ENCODE results near the gene SUMO2. TPM values are rescaled to one million over a fixed set of nuclear protein-coding genes. Genes with fewer than 3 reads are reported as not detected.

Gene SUMO2
- total and polyA plus RNA-seq, 2 experiments from 2014 or later, result 139 to 890 TPM

- H3K4me1 Mint-ChIP-seq, result no peaks in the 10 kb centered on the region
- H3K36me3 Mint-ChIP-seq (ENCODE audit: low read depth), result peaks cover 44% of the 10 kb centered on the region
- no peak overlapping the region for H3K27ac Mint-ChIP-seq
- no peaks in the 10 kb centered on the region for H3K9me3 Mint-ChIP-seq
- Histone ChIP-seq H3K4me2 (no peak overlapping the region), H3K27me3 (ENCODE audit: insufficient read depth) (no peaks in the 10 kb centered on the region), H3K79me2 (replicated peaks; ENCODE audit: insufficient read depth) (0 out of 2 replicates have a peak, but pooled peaks cover 7% of the 10 kb centered on the region), H3F3A (replicated peaks; ENCODE audit: low read depth) (peaks cover 27% of the 10 kb centered on the region), H3K4me3 (no peak overlapping the region), H3K36me3 (ENCODE audit: insufficient read depth) (peaks cover 16% of the 10 kb centered on the region), H3K9me2 (ENCODE audit: insufficient read depth) (no peaks in the 10 kb centered on the region), H3K4me1 (ENCODE audit: insufficient read depth) (no peaks in the 10 kb centered on the region), H4K20me1 (replicated peaks; ENCODE audit: insufficient read depth) (peaks cover 14% of the 10 kb centered on the region; the same call in 1 of the 2 replicates), H2AFZ (no peak overlapping the region), H3K27ac (ENCODE audit: low read depth) (no peak overlapping the region)
- ATAC-seq (no peak), DNase-seq (ENCODE audit: low spot score) (no peak)
- TF ChIP-seq STAT1 (IDR thresholded peaks at IDR 0.05; ENCODE audit: unreplicated experiment) (no peak), POLR2AphosphoS5 (IDR thresholded peaks at IDR 0.05; ENCODE audit: low read depth) (no peak), ZNF462 (CRISPR knock-in tag; IDR thresholded peaks at IDR 0.05) (no peak), JUNB (IDR thresholded peaks at IDR 0.05; ENCODE audit: unreplicated experiment) (no peak), ZNF331 (CRISPR knock-in tag; IDR thresholded peaks at IDR 0.05; ENCODE audit: low read depth) (no peak), ZNF114 (CRISPR knock-in tag; IDR thresholded peaks at IDR 0.05) (no peak), NANOG (IDR thresholded peaks at IDR 0.05; ENCODE audit: borderline replicate concordance) (no peak), EZH2phosphoT487 (IDR thresholded peaks at IDR 0.05; ENCODE audit: unreplicated experiment) (no peak), ETS1 (IDR thresholded peaks at IDR 0.05) (no peak), CTCF (conservative IDR thresholded peaks at IDR 0.05; ENCODE audit: low read depth in 2 of 2) (no peak), CREB1 (CRISPR knock-in tag; IDR thresholded peaks at IDR 0.05; ENCODE audit: low read depth) (no peak), REST (IDR thresholded peaks at IDR 0.05; ENCODE audit: unreplicated experiment) (no peak), EZH2 (IDR thresholded peaks at IDR 0.05; ENCODE audit: low read depth, unreplicated experiment) (no peak)
- H3K27me3 Mint-ChIP-seq (ENCODE audit: insufficient read depth, low read depth, poor library complexity), result peaks cover 10% of the 10 kb centered on the region
- H3K4me3 Mint-ChIP-seq, result no peak overlapping the region
Observed at GRCh38 chr17:75163074-75163473, 19.7 kb downstream of the SUMO2 start.

Data from GM23338 (cell line).